Adipocyte (in vitro differentiated cells): ENCODE results near the gene ARRB2.
"Not testable (repeated sequence)": the region's sequence is repeated elsewhere in the genome, so short reads cannot be mapped to it uniquely, and the experiment has no call there.

Experiments
- DNase-seq: peaks from one replicate; pipeline ENCODE4 v3.0.0-alpha.2; 2015; ENCODE audit warnings: low read depth
- H3K27me3 ChIP-seq: replicated peaks from 2 replicates; pipeline ENCODE4 v1.7.0; 2013; ENCODE audit warnings: mild to moderate bottlenecking, low read length, moderate library complexity; ENCODE audit not compliant: control insufficient read depth, insufficient read depth
- H3K36me3 ChIP-seq: 2 replicates; pipeline ENCODE4 v1.7.0; 2013; ENCODE audit warnings: low read length, mild to moderate bottlenecking, moderate library complexity; ENCODE audit not compliant: control insufficient read depth, insufficient read depth, severe bottlenecking
- H3K4me1 ChIP-seq: 2 replicates; pipeline ENCODE4 v1.7.0; 2013; ENCODE audit warnings: mild to moderate bottlenecking, low read length, moderate library complexity; ENCODE audit not compliant: control insufficient read depth, insufficient read depth
- H3K4me3 ChIP-seq: 2 replicates; pipeline ENCODE4 v1.7.0; 2013; ENCODE audit warnings: mild to moderate bottlenecking, low read length, moderate library complexity
- H3K9ac ChIP-seq: 2 replicates; pipeline ENCODE4 v1.7.0; 2013; ENCODE audit warnings: mild to moderate bottlenecking, low read length, moderate library complexity
- H3K9me3 ChIP-seq: 2 replicates; pipeline ENCODE4 v1.7.0; 2013; ENCODE audit warnings: mild to moderate bottlenecking, low read length, moderate library complexity; ENCODE audit not compliant: control insufficient read depth

Gene ARRB2

DNA sequence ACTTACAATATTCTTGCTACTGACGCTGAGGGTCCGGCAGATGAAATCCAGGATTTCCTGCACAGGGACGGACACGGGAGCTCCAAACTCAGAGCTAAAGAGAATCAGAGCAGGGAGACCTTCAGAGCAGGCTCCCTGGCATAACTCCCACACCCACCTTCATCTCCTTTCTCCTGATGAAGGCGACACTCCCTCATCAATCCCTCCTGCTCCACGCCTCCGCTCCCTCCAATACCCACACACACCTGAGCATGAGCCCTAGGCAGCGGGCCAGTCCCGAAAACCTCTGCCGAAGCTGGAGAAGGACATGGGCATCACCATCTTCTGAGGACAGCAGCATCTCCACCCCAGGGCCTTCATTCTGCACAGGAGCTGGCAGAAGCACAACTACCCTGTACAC, 34.6 kb upstream of the ARRB2 start:
- DNase-seq, result no peak
- H3K27me3 ChIP-seq, result no peaks in the 10 kb centered on the region
- H3K9ac ChIP-seq, result no peak overlapping the region
- H3K36me3 ChIP-seq, result peaks cover 62% of the 10 kb centered on the region
- H3K4me1 ChIP-seq, result peaks cover 18% of the 10 kb centered on the region
- no peak overlapping the region for H3K4me3 ChIP-seq
- no peaks in the 10 kb centered on the region for H3K9me3 ChIP-seq

GRCh38 chr17:4676791-4677190, 33.6 kb upstream of the ARRB2 start:
- Histone ChIP-seq H3K4me1 (peaks cover 18% of the 10 kb centered on the region), H3K4me3 (no peak overlapping the region), H3K27me3 (no peaks in the 10 kb centered on the region), H3K9ac (no peak overlapping the region), H3K36me3 (peaks cover 60% of the 10 kb centered on the region), H3K9me3 (no peaks in the 10 kb centered on the region)
- DNase-seq, result no peak

- Histone ChIP-seq H3K9ac (no peak overlapping the region), H3K36me3 (peaks cover 59% of the 10 kb centered on the region), H3K4me3 (no peak overlapping the region), H3K27me3 (no peaks in the 10 kb centered on the region), H3K9me3 (no peaks in the 10 kb centered on the region), H3K4me1 (peaks cover 18% of the 10 kb centered on the region)
- peak; percentile 65 for DNase-seq
Observed at GRCh38 chr17:4678448-4679026, 31.9 kb upstream of the ARRB2 start.

DNA sequence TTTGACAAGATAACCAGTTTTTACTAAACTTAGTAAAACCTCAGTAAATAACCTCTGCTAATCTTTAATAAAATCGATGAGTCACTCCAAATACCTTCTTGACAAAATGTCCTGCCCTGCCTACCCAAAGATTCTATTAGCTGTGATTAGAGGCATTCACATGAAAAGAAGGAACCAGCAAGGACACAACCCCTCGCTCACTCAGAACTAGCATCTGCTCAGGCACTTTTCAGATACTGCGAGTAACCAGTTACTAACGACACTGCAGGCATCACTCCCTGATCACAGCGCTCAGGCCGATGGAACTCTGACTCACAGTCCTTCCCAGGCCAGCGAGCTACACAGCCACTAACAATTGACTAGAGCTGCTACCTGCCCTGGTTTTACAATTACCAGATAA, 30.8 kb upstream of the ARRB2 start:
- Histone ChIP-seq H3K27me3 (no peaks in the 10 kb centered on the region), H3K9ac (no peak overlapping the region), H3K4me3 (no peak overlapping the region), H3K9me3 (no peaks in the 10 kb centered on the region), H3K4me1 (peaks cover 25% of the 10 kb centered on the region), H3K36me3 (peaks cover 50% of the 10 kb centered on the region)
- DNase-seq, result peak; percentile 33

- peak overlapping the region; percentile 39 for H3K9ac ChIP-seq
- not testable (repeated sequence) for H3K27me3 ChIP-seq, DNase-seq, H3K4me3 ChIP-seq, H3K9me3 ChIP-seq
- H3K36me3 ChIP-seq, result peaks cover 27% of the 10 kb centered on the region
- H3K4me1 ChIP-seq, result peaks cover 19% of the 10 kb centered on the region
Observed at GRCh38 chr17:4683739-4684138, 26.7 kb upstream of the ARRB2 start.

- not testable (repeated sequence) for H3K9me3 ChIP-seq, H3K9ac ChIP-seq, DNase-seq, H3K27me3 ChIP-seq, H3K4me1 ChIP-seq, H3K4me3 ChIP-seq
- H3K36me3 ChIP-seq, result peaks cover 24% of the 10 kb centered on the region
Observed at GRCh38 chr17:4689872-4690271, 20.6 kb upstream of the ARRB2 start.

DNA sequence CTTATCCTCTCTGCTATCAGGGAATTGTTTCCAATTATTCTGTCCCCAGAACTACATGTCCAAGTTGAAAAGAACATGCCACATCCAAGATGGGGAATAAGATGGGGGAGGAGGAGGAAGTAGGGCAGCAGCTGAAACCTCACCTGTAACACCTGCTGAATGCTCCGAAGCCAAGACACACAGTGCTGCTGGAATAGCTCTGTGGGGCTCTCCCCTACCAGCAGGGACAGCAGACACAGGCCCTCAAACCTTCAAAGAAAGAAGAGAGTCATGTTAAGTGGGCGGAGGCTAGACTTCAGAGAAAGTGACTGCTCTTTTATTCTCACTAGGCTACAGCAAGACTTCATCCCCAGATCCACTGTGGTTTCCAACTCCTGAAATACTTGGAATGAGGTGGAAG, 19.7 kb upstream of the ARRB2 start:
- DNase-seq, result no peak
- Histone ChIP-seq H3K36me3 (peaks cover 24% of the 10 kb centered on the region), H3K4me3 (no peak overlapping the region)

DNA sequence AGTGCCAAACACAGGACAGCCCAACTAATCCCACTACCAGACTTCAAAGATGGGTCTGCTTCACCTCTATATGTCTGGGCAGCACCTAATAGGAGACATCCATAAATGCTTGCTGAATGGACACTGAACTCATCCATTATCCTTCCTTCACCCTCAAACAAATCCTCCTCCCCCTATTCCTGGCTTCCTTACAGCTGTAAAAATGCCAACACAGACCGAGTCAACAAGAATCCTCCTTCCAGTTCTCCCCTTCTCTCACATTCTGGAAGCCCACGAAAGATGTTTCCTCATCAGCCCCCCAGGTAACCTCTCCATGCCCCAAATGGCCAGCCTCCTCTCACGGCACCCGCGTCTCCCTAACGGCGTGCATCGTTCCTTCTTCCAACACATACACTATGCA, 18.7 kb upstream of the ARRB2 start:
- H3K36me3 ChIP-seq, result peaks cover 24% of the 10 kb centered on the region
- no peaks in the 10 kb centered on the region for H3K27me3 ChIP-seq
- no peak overlapping the region for H3K9ac ChIP-seq
- H3K4me1 ChIP-seq, result no peaks in the 10 kb centered on the region
- no peak for DNase-seq
- H3K4me3 ChIP-seq, result no peak overlapping the region
- no peaks in the 10 kb centered on the region for H3K9me3 ChIP-seq

More for the DNA sequence above, 19.7 kb upstream of the ARRB2 start:
- no peaks in the 10 kb centered on the region for H3K27me3 ChIP-seq
- H3K4me1 ChIP-seq, result no peaks in the 10 kb centered on the region
- H3K9me3 ChIP-seq, result no peaks in the 10 kb centered on the region
- H3K9ac ChIP-seq, result no peak overlapping the region

- H3K27me3 ChIP-seq, result no peaks in the 10 kb centered on the region
- no peak overlapping the region for H3K4me3 ChIP-seq
- H3K36me3 ChIP-seq, result peaks cover 20% of the 10 kb centered on the region
- DNase-seq, result no peak
- no peak overlapping the region for H3K9ac ChIP-seq
- H3K4me1 ChIP-seq, result no peaks in the 10 kb centered on the region
- H3K9me3 ChIP-seq, result no peaks in the 10 kb centered on the region
Observed at GRCh38 chr17:4693416-4693815, 17.0 kb upstream of the ARRB2 start.

DNA sequence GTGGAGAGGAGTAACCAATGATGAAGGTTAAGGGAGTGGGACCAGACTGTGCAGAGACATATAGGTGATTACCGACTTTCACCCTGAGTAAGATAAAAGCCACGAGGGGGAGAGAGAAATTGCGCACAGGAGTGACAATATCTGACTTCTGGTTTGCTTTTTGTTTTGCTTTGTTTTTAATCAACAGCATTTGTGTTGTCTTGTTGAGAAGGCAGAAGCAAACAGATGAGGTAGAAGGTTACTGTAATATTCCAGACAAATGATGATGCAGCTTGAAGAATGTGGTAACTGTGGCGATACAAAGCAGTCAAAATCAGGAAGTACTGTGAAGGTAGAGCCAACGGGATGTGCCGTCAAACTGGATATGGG, 14.0 kb upstream of the ARRB2 start:
- Histone ChIP-seq H3K9ac (no peak overlapping the region), H3K27me3 (no peaks in the 10 kb centered on the region), H3K9me3 (no peaks in the 10 kb centered on the region), H3K4me1 (no peaks in the 10 kb centered on the region), H3K36me3 (no peaks in the 10 kb centered on the region), H3K4me3 (no peak overlapping the region)
- no peak for DNase-seq

- H3K4me3 ChIP-seq, H3K9ac ChIP-seq, DNase-seq, H3K9me3 ChIP-seq, H3K4me1 ChIP-seq, H3K36me3 ChIP-seq, H3K27me3 ChIP-seq: not testable (repeated sequence)
Observed at GRCh38 chr17:4699401-4700056, 10.9 kb upstream of the ARRB2 start.

GRCh38 chr17:4701116-4701515, 9.3 kb upstream of the ARRB2 start:
- Histone ChIP-seq H3K9ac (no peak overlapping the region), H3K9me3 (no peaks in the 10 kb centered on the region), H3K4me1 (peaks cover 6% of the 10 kb centered on the region), H3K4me3 (no peak overlapping the region), H3K36me3 (no peaks in the 10 kb centered on the region), H3K27me3 (no peaks in the 10 kb centered on the region)
- DNase-seq, result no peak
